Retinal pigment epithelial cell (primary cell): ENCODE measurements around the gene SPPL2C.

Experiments
- DNase-seq: peaks from one replicate; pipeline ENCODE4 v3.0.0-alpha.2; 2010; ENCODE audit warnings: low read depth
- H3K4me3 ChIP-seq: 2 replicates; pipeline ENCODE4 v1.5.1; 2011; ENCODE audit warnings: mild to moderate bottlenecking, low read length, control low read depth, moderate library complexity
- CTCF ChIP-seq: conservative IDR thresholded peaks from 2 replicates; pipeline ENCODE4 v1.5.1; 2011; ENCODE audit warnings: low read depth, low read length, control low read depth, inconsistent platforms

Gene SPPL2C

GRCh38 chr17:45820052-45820780 lies 24.5 kb upstream of the SPPL2C start:
- no peak for TF ChIP-seq CTCF
- no peak for DNase-seq
- H3K4me3 ChIP-seq: no peak overlapping the region

- no peak overlapping the region for H3K4me3 ChIP-seq
- TF ChIP-seq CTCF: no peak
- no peak for DNase-seq
Measured at GRCh38 chr17:45821147-45821546, 23.5 kb upstream of the SPPL2C start.

GRCh38 chr17:45823598-45823997 lies 21.1 kb upstream of the SPPL2C start:
- no peak for DNase-seq
- no peak for TF ChIP-seq CTCF

GRCh38 chr17:45824475-45824874 lies 20.2 kb upstream of the SPPL2C start:
- no peak for DNase-seq
- no peak overlapping the region for H3K4me3 ChIP-seq
- TF ChIP-seq CTCF: no peak

More at GRCh38 chr17:45823598-45823997, 21.1 kb upstream of the SPPL2C start:
- H3K4me3 ChIP-seq: no peak overlapping the region

- DNase-seq: no peak
- no peak for TF ChIP-seq CTCF
- H3K4me3 ChIP-seq: no peak overlapping the region
Measured at GRCh38 chr17:45824901-45825492, 19.7 kb upstream of the SPPL2C start.

GRCh38 chr17:45825792-45826191 lies 18.9 kb upstream of the SPPL2C start:
- TF ChIP-seq CTCF: no peak
- DNase-seq: no peak
- no peak overlapping the region for H3K4me3 ChIP-seq
